GM13977 (cell line): ENCODE measurements around the gene TXNDC15.

Experiments used
- DNase-seq: peaks from one replicate; pipeline ENCODE4 v3.0.0; 2012; ENCODE audit warnings: low spot score
- CTCF ChIP-seq: IDR thresholded peaks from 2 replicates; pipeline ENCODE4 v1.5.1; 2012; ENCODE audit warnings: mild to moderate bottlenecking, control low read depth; ENCODE audit not compliant: insufficient read depth; ENCODE audit errors: extremely low read depth, missing control alignments
- in situ Hi-C: fragments of 300-500 bp; cut with MboI; formaldehyde crosslinking; loops from one replicate; pipeline ENCODE4 v1.12.0; 2022; ENCODE audit warnings: low sequenced_read_pairs, low pct_unique_long_range_greater_than_20kb, mixed read lengths, inconsistent platforms; ENCODE audit not compliant: unreplicated experiment

TXNDC15 gene

GRCh38 chr5:134932508-134932907 is 58.3 kb downstream of the TXNDC15 start:
- TF ChIP-seq CTCF, result no peak
- DNase-seq, result no peak
- in situ Hi-C loops, result no loop called here

- in situ Hi-C loops, result no loop called here
- DNase-seq, result no peak
- TF ChIP-seq CTCF, result no peak
Observed at GRCh38 chr5:134934202-134934601, 60.0 kb downstream of the TXNDC15 start.

- TF ChIP-seq CTCF, result no peak
- no peak for DNase-seq
- in situ Hi-C loops, result no loop called here
Observed at GRCh38 chr5:134935711-134936602, 61.8 kb downstream of the TXNDC15 start.

GRCh38 chr5:134937526-134937925 is 63.4 kb downstream of the TXNDC15 start:
- no peak for DNase-seq
- TF ChIP-seq CTCF, result no peak
- in situ Hi-C loops, result no loop called here

GRCh38 chr5:134938030-134938429 is 63.9 kb downstream of the TXNDC15 start:
- TF ChIP-seq CTCF, result no peak
- in situ Hi-C loops, result no loop called here
- DNase-seq, result no peak

GRCh38 chr5:134939500-134939899 is 65.3 kb downstream of the TXNDC15 start:
- DNase-seq, result no peak
- no peak for TF ChIP-seq CTCF
- in situ Hi-C loops, result no loop called here
